Gastroesophageal sphincter (tissue), 3 donors: Measurements from ENCODE around the gene LSM2.

Experiments
- POLR2A ChIP-seq, 2 donors: fragments of 450-650 bp; IDR thresholded peaks; one replicate each; pipeline ENCODE4 v1.6.1; 2017; ENCODE audit warnings: antibody characterized with exemption in 2 of 2, mild to moderate bottlenecking in 2 of 2, moderate library complexity in 1 of 2
- TF ChIP-seq, protein P1 (sequence below), 4 experiments: fragments of 200-600 bp in 2 of 4; fragments of 450-650 bp in 2 of 4; sonication (generic) in 1 of 4; IDR thresholded peaks; one replicate each; pipeline ENCODE4 v1.5.1; 2017 to 2019; ENCODE audit warnings: antibody characterized with exemption in 4 of 4, mild to moderate bottlenecking in 2 of 4, moderate library complexity in 2 of 4

GRCh38 chr6:31844507-31844906 lies 37.7 kb upstream of the LSM2 start:
- TF ChIP-seq, protein P1, sequence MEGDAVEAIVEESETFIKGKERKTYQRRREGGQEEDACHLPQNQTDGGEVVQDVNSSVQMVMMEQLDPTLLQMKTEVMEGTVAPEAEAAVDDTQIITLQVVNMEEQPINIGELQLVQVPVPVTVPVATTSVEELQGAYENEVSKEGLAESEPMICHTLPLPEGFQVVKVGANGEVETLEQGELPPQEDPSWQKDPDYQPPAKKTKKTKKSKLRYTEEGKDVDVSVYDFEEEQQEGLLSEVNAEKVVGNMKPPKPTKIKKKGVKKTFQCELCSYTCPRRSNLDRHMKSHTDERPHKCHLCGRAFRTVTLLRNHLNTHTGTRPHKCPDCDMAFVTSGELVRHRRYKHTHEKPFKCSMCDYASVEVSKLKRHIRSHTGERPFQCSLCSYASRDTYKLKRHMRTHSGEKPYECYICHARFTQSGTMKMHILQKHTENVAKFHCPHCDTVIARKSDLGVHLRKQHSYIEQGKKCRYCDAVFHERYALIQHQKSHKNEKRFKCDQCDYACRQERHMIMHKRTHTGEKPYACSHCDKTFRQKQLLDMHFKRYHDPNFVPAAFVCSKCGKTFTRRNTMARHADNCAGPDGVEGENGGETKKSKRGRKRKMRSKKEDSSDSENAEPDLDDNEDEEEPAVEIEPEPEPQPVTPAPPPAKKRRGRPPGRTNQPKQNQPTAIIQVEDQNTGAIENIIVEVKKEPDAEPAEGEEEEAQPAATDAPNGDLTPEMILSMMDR (IDR thresholded peaks at IDR 0.05): no peak
- no peak for TF ChIP-seq POLR2A (IDR thresholded peaks at IDR 0.05)
